BLaER1 (cell line): Measurements from ENCODE around the gene FAM83C.
A peak's percentile ranks its signal among the peaks of the same experiment; 100 is the strongest.

ENCODE experiments used
- H3K27ac ChIP-seq: shearing (Covaris generic); formaldehyde crosslinking; 2 replicates; pipeline ENCODE4 v1.8.1; 2022
- H3K27me3 ChIP-seq: shearing (Covaris generic); formaldehyde crosslinking; 2 replicates; pipeline ENCODE4 v1.8.1; 2022
- H3K36me3 ChIP-seq: shearing (Covaris generic); formaldehyde crosslinking; 2 replicates; pipeline ENCODE4 v1.8.1; 2022
- H3K4me1 ChIP-seq: shearing (Covaris generic); formaldehyde crosslinking; 2 replicates; pipeline ENCODE4 v1.8.1; 2022
- H3K4me2 ChIP-seq: shearing (Covaris generic); formaldehyde crosslinking; 2 replicates; pipeline ENCODE4 v1.8.1; 2022
- H3K4me3 ChIP-seq: shearing (Covaris generic); formaldehyde crosslinking; 2 replicates; pipeline ENCODE4 v1.8.1; 2022
- H3K9ac ChIP-seq: shearing (Covaris generic); formaldehyde crosslinking; 2 replicates; pipeline ENCODE4 v1.8.1; 2022
- H3K9me3 ChIP-seq: shearing (Covaris generic); formaldehyde crosslinking; 2 replicates; pipeline ENCODE4 v1.8.1; 2022
- H4K20me1 ChIP-seq: shearing (Covaris generic); formaldehyde crosslinking; 2 replicates; pipeline ENCODE4 v1.8.1; 2022
- Cebpa-rat ChIP-seq: shearing (Covaris generic); IDR thresholded peaks from 2 replicates; pipeline ENCODE4 v1.8.1; 2022

Gene FAM83C

DNA sequence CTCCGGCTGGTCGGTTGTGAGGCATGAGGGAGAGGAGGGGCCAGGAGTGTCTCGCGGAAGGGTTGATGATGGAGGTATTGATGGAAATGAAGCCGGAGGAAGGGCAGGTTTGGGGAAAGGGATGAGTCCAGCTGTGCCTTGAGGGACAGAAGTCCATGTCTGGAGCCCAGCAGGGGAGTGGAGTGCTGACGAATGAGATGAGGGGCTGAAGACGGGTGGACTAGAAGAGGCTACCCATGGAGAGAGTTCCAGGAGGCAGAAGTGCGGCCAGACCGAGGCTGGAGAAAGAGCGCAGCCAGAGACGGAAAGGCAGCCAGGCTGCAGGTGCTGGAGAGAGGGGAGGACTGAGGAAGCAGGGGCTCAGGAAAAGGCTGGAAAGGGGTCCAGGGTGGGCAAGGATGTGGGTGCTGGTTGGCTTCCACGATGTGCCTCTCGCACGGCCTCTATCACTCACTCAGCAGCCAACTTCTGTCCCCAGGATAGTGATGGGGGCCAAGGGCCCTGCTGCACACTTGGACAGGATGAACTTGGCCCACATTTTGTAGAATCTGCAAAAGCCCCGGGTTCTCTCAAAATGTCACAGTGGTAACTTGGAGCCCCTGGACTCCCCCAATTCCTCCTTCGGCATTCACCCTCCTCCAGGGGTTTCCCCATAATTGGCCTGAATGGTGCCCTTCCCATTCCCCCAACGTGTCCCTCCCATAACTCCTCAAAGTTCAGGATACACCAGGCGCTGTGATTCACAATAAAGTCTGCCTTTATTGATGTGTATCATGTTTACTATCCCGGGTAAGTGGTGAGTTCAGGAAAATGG lies 7.0 kb downstream of the FAM83C start:
- Histone ChIP-seq H3K4me1 (peaks cover 18% of the 10 kb centered on the region), H3K4me2 (peak overlapping the region; percentile 90), H3K9ac (peak overlapping the region; percentile 95), H4K20me1 (peaks cover 25% of the 10 kb centered on the region), H3K27me3 (no peaks in the 10 kb centered on the region), H3K4me3 (peak overlapping the region; percentile 98), H3K36me3 (peaks cover 28% of the 10 kb centered on the region), H3K27ac (peak overlapping the region; percentile 86), H3K9me3 (no peaks in the 10 kb centered on the region)
- TF ChIP-seq Cebpa-rat = no peak

DNA sequence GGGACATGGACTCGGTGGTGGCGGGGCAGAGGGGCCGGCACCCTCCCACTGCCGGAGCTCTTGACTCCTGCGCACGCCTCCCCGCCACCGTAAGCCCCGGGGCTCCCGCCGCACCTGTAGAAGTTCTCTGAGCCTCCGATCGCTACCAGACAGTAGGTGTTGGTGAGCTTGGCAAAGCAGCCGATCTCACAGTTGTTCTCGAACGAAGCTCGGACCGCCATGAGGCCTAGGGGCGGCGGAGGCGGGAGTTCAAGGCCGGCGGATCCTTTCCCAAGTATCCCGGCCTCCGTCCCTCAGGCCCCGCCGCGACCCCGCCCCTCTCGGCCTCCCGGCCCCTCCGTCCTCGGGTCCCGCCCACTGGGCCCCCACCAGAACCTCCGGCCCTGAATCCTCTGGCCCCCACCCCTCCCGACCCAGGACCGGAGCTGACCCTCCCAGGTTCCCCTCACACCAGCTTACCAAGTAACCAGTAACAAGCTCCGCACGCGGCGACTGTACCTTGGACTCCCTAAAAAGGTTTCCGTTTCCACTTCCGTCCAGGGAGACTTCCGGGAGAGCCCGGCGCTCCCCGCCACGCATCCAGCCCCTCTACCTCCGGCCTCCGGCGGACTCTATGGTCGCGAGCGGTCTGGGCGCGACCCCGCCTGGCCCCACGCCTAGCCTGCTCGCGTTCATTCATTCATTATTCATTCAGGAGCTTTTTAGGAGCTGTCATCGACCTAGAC lies 7.8 kb downstream of the FAM83C start, which contains the start of gene EIF6:
EIF6 (minus strand) TSS at position 506 of the 725 bp plus-strand sequence; CDS start at position 221, 285 bp downstream.
- TF ChIP-seq Cebpa-rat = no peak
- Histone ChIP-seq H3K9ac (peak within 1 kb of the TSS; percentile 95), H3K27me3 (no peaks in the 10 kb centered on the region), H3K36me3 (peaks cover 36% of the 10 kb centered on the region), H3K4me2 (peak within 1 kb of the TSS; percentile 90), H3K9me3 (no peaks in the 10 kb centered on the region), H3K27ac (peak within 1 kb of the TSS; percentile 86), H3K4me3 (peak within 1 kb of the TSS; percentile 98), H4K20me1 (peaks cover 32% of the 10 kb centered on the region), H3K4me1 (peaks cover 18% of the 10 kb centered on the region)

DNA sequence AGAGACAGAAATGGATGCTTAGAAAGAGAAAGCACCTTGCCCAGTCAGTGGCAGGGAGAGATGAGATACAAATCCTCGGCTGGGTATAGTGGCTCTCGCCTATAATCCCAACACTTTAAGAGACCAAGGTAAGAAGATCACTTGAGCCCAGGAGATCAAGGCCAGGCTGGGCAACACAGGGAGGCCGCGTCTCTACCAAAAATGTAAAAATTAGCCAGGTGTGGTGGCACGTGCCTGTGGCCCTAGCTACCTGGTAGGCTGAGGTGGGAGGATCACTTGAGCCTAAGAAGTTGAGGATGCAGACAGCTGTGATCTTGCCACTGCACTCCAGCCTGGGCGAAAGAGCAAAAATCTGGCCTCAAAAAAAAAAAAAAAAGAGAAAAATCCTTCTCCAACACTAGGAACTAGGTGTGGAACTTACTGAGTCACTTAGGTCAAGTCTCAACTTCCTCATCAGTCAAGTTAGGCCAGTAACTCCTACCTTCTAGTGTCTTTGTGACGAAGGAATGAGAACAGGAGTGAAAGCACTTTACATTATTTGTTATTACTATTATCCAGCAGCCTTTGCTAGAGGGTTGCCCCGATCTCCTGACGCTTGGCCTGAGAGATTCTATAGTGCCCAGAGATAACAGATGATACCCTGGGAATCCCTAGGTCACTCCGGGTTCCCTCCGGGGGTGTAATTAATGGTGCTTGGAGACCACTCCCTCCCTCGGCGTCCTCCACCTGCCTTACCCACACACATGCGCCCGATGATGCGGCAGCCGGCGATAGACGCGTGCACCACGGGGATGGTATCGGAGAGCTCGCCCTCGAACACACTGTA lies 8.6 kb downstream of the FAM83C start:
- Histone ChIP-seq H3K36me3 (peaks cover 43% of the 10 kb centered on the region), H3K9me3 (no peaks in the 10 kb centered on the region), H3K4me2 (peak overlapping the region; percentile 90), H3K27me3 (no peaks in the 10 kb centered on the region), H3K9ac (peak overlapping the region; percentile 95), H3K4me3 (peak overlapping the region; percentile 98), H4K20me1 (peaks cover 38% of the 10 kb centered on the region), H3K4me1 (peaks cover 20% of the 10 kb centered on the region), H3K27ac (peak overlapping the region; percentile 86)
- TF ChIP-seq Cebpa-rat = no peak

DNA sequence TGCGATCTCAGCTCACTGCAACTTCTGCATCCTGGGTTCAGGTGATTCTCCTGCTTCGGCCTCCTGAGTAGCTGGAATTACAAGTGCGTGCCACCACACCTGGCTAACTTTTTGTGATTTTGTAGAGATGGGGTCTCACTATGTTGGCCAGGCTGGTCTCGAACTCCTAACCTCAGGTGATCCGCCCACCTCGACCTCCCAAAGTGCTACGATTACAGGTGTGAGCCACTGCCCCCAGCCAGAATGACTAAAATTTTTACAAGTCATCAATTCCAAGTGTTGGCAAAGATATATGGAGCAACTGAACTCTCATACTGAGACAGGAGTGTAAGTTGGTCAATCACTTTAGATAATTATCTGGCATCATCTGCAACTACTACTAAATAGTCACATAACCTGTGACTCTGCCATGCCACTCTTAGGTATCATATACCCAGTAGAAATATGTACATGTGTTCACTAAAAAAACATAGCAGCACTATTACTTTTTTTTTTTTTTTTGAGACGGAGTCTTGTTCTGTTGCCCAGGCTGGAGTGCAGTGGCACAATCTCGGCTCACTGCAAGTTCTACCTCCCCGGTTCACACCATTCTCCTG lies 10.6 kb downstream of the FAM83C start:
- Histone ChIP-seq H3K9ac (no peak overlapping the region), H4K20me1 (peaks cover 47% of the 10 kb centered on the region), H3K27ac (no peak overlapping the region), H3K4me1 (peaks cover 30% of the 10 kb centered on the region), H3K36me3 (peaks cover 48% of the 10 kb centered on the region), H3K4me2 (no peak overlapping the region), H3K27me3 (no peaks in the 10 kb centered on the region), H3K9me3 (no peaks in the 10 kb centered on the region), H3K4me3 (no peak overlapping the region)
- TF ChIP-seq Cebpa-rat = no peak

DNA sequence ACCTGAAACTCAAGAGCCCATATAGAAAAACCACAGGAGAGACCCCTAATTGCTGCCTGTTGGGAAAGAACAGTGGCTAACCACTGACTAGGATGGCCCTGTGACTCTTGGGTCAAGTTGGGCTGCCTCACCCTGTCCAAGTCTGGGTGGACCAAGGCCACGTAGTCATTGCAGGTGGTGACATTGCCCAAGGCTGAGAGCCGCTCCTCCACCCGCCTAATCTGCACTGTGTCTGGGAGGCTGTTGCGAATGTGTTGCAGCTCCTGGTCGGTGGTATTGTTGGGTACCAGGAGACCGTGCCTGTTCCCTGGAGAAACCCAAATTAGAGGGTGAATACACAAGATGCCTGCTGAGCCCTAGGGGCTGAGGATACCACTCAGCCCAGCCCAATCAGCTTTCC lies 11.7 kb downstream of the FAM83C start:
- Histone ChIP-seq H3K4me2 (no peak overlapping the region), H3K36me3 (peaks cover 58% of the 10 kb centered on the region)
- no peak for TF ChIP-seq Cebpa-rat

DNA sequence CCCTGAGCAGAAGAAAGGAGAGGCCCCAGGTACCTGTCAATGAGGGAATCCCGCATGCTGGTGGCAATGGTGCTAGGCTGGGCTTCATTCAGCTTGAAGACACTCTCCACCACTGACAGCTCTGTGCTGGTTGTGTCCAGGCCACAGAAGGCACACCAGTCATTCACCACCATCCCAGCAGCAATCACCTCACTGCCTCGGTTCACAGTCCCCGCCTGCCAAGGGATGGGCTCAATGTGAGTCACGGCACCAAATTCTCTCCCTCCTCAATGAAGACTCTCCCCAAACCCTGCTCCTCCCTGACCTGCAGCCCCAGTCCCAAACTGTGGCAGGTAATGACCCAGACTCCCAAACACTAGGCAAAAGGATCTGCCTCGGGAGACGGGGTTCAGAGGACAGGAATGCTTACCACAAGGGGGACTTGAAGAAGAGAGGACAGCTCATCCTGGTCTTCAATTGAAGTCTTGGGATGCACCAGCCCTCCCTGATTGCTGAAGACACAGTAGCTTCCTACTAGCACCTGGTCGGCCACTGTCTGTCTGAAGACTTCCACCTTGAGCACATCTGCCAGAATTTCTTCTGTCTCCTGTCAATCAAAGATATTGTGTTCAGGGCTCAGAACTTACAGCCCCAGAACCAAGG lies 12.6 kb downstream of the FAM83C start:
- peaks cover 67% of the 10 kb centered on the region for H3K36me3 ChIP-seq
- H4K20me1 ChIP-seq = peaks cover 64% of the 10 kb centered on the region
- H3K9me3 ChIP-seq = no peaks in the 10 kb centered on the region
- no peak overlapping the region for H3K4me2 ChIP-seq
- H3K4me3 ChIP-seq = no peak overlapping the region
- H3K27me3 ChIP-seq = no peaks in the 10 kb centered on the region
- peaks cover 31% of the 10 kb centered on the region for H3K4me1 ChIP-seq
- no peak overlapping the region for H3K9ac ChIP-seq
- no peak overlapping the region for H3K27ac ChIP-seq
- no peak for TF ChIP-seq Cebpa-rat

More for the DNA sequence above, 11.7 kb downstream of the FAM83C start:
- H3K4me1 ChIP-seq = peaks cover 38% of the 10 kb centered on the region
- H3K9me3 ChIP-seq = no peaks in the 10 kb centered on the region
- no peaks in the 10 kb centered on the region for H3K27me3 ChIP-seq
- no peak overlapping the region for H3K9ac ChIP-seq
- H3K4me3 ChIP-seq = no peak overlapping the region
- H3K27ac ChIP-seq = no peak overlapping the region
- peaks cover 57% of the 10 kb centered on the region for H4K20me1 ChIP-seq

DNA sequence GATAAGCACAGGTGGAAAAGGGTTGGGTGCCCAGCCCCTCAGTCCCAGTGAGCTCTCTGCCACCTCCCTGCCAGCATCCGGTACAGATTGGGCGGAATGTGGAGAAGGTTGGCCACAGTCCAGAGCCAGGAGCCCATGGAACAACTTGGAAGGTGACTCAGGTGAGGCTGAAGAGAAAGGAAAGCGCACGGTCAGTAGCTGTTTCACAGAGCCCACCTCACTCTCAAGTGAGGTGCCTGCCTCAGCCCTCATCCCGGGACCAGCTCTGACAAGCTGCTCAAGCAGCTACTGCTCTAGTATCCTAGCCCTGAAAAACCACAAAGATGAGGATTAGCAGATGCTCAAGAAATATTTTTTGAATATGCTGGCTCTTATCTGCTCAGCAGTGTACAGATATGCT lies 13.2 kb downstream of the FAM83C start:
- H4K20me1 ChIP-seq = peaks cover 70% of the 10 kb centered on the region
- H3K36me3 ChIP-seq = peaks cover 73% of the 10 kb centered on the region
- no peaks in the 10 kb centered on the region for H3K27me3 ChIP-seq
- TF ChIP-seq Cebpa-rat = no peak
- peaks cover 31% of the 10 kb centered on the region for H3K4me1 ChIP-seq
- no peak overlapping the region for H3K9ac ChIP-seq
- no peak overlapping the region for H3K4me3 ChIP-seq
- no peak overlapping the region for H3K4me2 ChIP-seq
- H3K9me3 ChIP-seq = no peaks in the 10 kb centered on the region
- H3K27ac ChIP-seq = no peak overlapping the region

DNA sequence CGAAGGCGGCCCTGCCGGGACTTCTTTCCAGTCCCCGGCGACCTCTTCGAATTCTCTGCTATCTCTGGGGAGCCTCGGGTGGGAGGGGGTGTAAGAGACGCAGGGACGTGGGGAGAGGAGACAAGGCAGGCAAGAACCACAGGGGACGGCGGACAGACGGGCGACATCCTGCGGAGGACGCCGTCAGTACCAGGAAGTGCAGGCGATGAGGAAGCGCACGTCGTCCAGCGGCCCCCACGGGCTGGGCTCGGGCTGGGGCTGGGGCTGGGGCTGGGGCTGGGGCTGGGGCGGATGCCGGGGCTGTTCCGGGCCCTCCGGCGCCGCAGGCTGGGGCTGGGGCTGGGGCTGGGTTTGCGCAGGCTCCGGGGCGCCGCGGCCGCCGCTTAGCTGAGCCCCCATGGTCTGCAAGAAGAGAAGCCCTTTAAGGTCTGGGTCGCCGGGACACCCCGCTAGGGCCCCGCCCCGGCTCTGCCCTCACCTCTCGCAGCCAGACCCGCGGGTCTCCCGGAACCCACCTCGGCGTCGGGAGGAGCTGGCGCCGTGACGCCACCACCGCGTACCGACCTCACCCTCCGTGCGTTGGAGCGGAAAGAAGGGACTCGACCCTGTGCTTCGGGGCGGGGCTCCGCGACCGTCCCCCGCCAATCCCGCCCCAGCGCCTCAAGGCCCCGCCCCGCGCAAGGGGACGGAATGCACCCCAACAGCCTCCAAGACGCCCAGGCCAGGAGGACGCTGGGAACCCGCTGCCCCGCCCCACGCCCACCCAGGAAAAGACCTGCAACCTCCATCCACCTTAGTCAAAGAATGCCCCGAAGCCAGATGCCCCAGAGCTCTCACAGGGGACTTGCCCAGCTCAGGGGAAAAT lies 14.5 kb downstream of the FAM83C start, which contains the start of gene MMP24OS:
MMP24OS (minus strand) TSS at position 592 of the 865 bp plus-strand sequence; CDS start at position 399, 193 bp downstream.
- peaks cover 68% of the 10 kb centered on the region for H4K20me1 ChIP-seq
- H3K27me3 ChIP-seq = no peaks in the 10 kb centered on the region
- H3K36me3 ChIP-seq = peaks cover 79% of the 10 kb centered on the region
- no peaks in the 10 kb centered on the region for H3K9me3 ChIP-seq
- TF ChIP-seq Cebpa-rat = no peak
- peak within 1 kb of the TSS; percentile 70 for H3K27ac ChIP-seq
- peak within 1 kb of the TSS; percentile 69 for H3K4me3 ChIP-seq
- H3K4me1 ChIP-seq = peaks cover 21% of the 10 kb centered on the region
- H3K4me2 ChIP-seq = peak within 1 kb of the TSS; percentile 94
- H3K9ac ChIP-seq = peak within 1 kb of the TSS; percentile 85
